Measurements from ENCODE around the gene ARHGEF10L.

The ARHGEF10L gene

DNA sequence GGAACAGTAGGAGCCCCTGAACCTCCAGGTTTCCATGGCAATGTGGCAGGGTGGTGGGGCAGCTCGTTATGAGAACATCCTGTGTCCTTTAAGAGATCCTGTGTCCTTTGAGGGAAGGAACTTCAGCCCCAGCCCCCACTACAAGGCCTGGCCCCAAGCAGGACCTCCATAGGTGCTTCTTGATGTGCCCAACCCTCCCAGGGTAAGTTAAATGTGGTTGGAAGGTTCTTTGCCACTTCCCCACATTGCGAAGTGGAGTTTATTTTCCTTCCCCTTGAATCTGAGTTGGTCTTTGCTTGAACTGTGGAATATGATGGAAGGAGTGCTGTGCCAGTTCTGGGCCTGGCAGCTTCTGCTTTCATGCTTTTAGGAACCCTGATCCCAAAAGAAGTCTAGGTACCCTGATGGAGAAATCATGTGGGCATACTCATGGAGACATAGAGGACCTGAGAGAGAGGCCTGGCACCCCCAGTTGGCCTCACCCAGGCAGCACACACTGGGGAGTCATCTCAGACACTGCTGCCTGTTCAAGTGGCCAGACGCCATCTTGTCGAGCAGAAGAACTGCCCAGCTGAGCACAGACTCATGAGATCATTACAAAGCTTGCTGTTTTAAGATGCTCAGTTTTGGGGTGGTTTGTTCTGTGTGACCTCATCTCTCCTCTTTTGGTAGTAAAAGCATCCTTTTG is 171.5 kb downstream of the ARHGEF10L start:
- no peak for DNase-seq (ENCODE audit: low spot score)
- Histone ChIP-seq H3K27ac (no peak overlapping the region), H3K4me3 (no peak overlapping the region)
- TF ChIP-seq, protein P1, sequence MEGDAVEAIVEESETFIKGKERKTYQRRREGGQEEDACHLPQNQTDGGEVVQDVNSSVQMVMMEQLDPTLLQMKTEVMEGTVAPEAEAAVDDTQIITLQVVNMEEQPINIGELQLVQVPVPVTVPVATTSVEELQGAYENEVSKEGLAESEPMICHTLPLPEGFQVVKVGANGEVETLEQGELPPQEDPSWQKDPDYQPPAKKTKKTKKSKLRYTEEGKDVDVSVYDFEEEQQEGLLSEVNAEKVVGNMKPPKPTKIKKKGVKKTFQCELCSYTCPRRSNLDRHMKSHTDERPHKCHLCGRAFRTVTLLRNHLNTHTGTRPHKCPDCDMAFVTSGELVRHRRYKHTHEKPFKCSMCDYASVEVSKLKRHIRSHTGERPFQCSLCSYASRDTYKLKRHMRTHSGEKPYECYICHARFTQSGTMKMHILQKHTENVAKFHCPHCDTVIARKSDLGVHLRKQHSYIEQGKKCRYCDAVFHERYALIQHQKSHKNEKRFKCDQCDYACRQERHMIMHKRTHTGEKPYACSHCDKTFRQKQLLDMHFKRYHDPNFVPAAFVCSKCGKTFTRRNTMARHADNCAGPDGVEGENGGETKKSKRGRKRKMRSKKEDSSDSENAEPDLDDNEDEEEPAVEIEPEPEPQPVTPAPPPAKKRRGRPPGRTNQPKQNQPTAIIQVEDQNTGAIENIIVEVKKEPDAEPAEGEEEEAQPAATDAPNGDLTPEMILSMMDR (IDR thresholded peaks at IDR 0.05): no peak

DNA sequence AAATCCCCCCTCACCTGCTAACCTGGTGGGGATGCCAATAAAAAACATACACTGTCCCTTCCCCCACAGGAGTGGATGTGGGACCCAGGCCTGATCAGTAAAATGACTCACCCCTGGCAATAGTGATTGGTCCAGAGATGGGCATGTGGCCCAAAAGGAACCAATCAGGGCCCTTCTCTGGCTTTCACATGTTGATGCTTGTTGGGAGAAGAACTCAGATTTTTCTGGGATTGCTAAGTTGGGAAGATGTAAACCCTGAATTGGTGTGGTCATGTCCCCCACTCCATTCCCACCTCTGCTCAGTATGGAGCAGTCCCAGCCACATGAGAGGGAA is 172.0 kb downstream of the ARHGEF10L start:
- TF ChIP-seq, protein P1 (IDR thresholded peaks at IDR 0.05): no peak
- Histone ChIP-seq H3K27ac (no peak overlapping the region), H3K4me3 (no peak overlapping the region)
- no peak for DNase-seq (ENCODE audit: low spot score)

DNA sequence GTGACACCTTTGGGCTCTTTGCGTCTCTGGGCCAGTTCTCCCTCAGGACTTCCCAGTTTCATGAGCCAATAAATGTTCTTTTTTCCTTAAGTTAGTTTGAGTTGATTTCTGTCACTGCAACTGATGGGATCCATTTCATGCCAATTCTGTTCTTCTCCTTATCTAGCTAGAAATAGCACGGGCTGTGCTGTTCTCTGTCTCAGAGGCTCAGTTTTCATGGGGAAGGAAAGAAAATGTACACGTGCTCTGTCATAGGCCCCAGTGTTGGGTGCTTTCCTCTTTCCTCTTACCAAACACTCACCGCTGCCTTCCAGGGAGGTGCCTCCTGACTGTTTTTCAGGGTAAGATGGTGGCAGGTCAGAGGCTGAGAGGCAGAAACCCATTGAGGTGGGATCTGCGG is 172.4 kb downstream of the ARHGEF10L start:
- TF ChIP-seq, protein P1 (IDR thresholded peaks at IDR 0.05): no peak
- DNase-seq (ENCODE audit: low spot score): no peak
- H3K27ac ChIP-seq: no peak overlapping the region
- no peak overlapping the region for H3K4me3 ChIP-seq

DNA sequence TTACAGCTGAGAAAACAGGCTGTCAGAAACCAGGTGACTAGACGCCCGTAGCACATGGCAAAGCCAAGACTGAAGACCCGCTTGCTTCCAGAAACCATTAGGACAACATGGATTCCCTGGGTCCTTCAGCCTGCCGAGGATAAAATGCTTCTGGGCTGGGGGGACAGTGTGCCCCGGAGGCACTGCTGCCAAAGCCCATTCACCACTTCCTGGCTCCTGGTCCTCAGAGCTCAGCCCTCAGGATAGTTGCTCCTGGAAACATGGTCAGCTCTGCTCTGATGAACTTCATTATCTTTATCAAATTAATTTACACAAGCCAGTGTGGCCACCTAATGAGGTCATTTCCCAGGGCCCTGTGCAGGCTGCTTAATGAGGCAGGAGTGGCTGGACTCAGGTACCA is 174.5 kb downstream of the ARHGEF10L start:
- Histone ChIP-seq H3K4me3 (no peak overlapping the region), H3K27ac (no peak overlapping the region)
- TF ChIP-seq, protein P1 (IDR thresholded peaks at IDR 0.05): no peak
- no peak for DNase-seq (ENCODE audit: low spot score)

DNA sequence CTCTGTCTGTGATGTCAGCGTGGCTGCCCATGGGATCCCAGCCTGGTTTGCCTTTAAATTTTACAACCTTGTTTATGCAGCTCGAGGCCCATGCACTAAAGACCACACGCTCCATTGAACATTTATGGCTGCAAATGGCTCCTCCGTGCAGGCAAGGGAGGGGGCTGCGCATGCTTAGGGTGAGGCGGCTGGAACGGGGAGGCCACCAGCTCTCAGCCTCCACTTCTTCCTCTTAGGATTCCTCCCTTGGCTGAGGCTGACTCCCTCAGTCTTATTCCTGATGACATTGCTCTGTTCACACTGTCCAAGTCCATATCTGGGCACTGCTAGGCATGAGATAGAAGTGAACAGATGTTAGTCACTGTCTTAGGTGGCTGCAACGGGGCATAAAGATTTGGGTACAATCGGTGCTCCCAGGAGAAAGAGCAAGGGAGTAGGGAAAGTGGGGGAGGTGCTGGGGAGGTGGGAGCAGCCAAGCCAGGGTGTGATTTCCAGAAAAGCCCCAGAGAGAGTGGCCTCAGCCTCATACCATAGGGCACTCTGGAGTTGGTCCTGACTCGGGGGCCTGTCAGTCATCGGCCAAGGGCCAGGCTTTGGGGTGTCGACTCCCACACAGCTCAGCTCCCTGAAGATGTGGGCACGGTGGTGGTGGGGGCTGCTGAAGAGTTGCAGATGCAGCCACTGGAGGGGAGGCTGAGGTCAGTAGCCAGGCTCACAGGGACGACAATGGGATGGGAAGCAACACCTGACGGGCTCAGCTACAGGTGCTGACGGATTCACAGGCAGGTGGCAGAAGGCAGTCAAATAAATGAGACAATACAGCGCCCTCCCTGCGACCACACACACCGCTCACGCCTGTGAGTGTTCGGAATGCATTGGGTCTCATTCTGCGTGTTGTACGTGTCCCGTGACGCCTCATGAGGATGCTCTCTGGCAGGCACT is 178.4 kb downstream of the ARHGEF10L start:
- no peak for DNase-seq (ENCODE audit: low spot score)

DNA sequence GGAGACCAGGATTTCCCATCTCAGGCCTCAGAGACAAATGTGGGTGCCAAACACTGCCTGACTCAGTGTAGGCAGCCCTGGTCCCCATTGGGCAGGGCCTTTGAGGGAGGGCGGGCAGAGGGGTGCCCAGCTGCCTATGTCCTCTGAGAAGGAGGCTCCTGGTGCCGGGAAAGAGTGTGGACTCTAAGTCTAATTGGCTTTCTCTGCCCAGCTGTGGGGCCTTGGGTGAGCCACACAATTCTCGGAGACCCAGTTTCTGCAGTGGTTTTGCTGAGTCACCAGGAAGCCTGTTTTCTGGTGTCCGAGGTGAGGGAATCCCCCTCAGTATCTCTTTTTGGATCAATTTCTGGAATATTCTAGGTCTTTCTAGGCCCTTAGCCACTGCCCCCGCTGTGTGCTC is 180.4 kb downstream of the ARHGEF10L start:
- no peak for DNase-seq (ENCODE audit: low spot score)
- Histone ChIP-seq H3K27ac (no peak overlapping the region), H3K4me3 (no peak overlapping the region)
- TF ChIP-seq, protein P1 (IDR thresholded peaks at IDR 0.05): no peak

More for the DNA sequence above, 178.4 kb downstream of the ARHGEF10L start:
- TF ChIP-seq, protein P1 (IDR thresholded peaks at IDR 0.05): no peak
- no peak overlapping the region for H3K27ac ChIP-seq
- H3K4me3 ChIP-seq: no peak overlapping the region

Data from coronary artery (tissue), 2 donors.